ENCODE measurements around the gene ZNF598. TPM values are rescaled to one million over a fixed set of nuclear protein-coding genes. Genes with fewer than 3 reads are reported as not detected.
"Not testable (repeated sequence)": the region's sequence is repeated elsewhere in the genome, so short reads cannot be mapped to it uniquely, and the experiment has no call there.

ZNF598 gene
- polyA plus RNA-seq, 1 donor from 2014 or later = 22.1 TPM

DNA sequence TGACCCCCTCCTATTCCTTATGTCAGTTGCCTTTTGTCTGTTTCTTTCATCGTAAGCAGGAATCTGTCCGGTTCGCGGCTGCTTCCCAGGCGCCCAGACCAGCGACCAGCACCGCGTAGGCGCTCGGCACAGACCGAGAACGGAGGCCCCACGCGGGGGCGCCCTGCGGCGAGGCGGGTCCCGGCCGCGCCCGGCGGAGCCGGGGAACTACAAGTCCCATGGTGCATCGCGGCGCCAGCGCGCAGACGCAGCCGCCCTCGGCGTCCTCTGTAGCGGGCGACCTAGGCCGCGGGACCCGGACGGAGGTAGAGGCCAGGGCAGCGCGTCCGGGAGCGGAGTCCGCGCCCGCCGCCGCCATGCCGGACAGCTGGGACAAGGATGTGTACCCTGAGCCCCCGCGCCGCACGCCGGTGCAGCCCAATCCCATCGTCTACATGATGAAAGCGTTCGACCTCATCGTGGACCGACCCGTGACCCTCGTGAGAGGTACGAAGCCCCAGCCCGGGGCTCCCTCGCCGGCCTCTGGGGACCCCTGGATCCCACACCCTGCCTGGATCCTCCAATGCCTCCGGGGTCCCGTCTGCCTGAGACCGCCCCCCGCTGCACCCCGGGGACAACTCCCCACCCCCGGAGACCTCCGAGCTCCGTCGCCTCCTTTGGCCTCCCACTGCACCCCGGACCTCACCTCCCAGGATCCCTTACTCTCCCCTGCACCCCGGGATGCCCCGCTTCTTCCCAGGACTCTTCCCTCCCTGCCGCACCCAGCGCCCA, 50.2 kb downstream of the ZNF598 start, which contains the start of gene NDUFB10:
Gene NDUFB10 (plus strand): TSS at position 270 of the 771 bp plus-strand sequence. CDS start 87 bp downstream, at position 357.
- TF ChIP-seq, protein P1, sequence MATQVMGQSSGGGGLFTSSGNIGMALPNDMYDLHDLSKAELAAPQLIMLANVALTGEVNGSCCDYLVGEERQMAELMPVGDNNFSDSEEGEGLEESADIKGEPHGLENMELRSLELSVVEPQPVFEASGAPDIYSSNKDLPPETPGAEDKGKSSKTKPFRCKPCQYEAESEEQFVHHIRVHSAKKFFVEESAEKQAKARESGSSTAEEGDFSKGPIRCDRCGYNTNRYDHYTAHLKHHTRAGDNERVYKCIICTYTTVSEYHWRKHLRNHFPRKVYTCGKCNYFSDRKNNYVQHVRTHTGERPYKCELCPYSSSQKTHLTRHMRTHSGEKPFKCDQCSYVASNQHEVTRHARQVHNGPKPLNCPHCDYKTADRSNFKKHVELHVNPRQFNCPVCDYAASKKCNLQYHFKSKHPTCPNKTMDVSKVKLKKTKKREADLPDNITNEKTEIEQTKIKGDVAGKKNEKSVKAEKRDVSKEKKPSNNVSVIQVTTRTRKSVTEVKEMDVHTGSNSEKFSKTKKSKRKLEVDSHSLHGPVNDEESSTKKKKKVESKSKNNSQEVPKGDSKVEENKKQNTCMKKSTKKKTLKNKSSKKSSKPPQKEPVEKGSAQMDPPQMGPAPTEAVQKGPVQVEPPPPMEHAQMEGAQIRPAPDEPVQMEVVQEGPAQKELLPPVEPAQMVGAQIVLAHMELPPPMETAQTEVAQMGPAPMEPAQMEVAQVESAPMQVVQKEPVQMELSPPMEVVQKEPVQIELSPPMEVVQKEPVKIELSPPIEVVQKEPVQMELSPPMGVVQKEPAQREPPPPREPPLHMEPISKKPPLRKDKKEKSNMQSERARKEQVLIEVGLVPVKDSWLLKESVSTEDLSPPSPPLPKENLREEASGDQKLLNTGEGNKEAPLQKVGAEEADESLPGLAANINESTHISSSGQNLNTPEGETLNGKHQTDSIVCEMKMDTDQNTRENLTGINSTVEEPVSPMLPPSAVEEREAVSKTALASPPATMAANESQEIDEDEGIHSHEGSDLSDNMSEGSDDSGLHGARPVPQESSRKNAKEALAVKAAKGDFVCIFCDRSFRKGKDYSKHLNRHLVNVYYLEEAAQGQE (IDR thresholded peaks at IDR 0.05; ENCODE audit: borderline replicate concordance) = peak; percentile 57
- TF ChIP-seq RAD21 (conservative IDR thresholded peaks at IDR 0.05) (peak; percentile 49), TAF1 (IDR thresholded peaks at IDR 0.05; ENCODE audit: low read depth) (no peak), EP300 (conservative IDR thresholded peaks at IDR 0.05; ENCODE audit: poor library complexity, severe bottlenecking) (peak; percentile 27), MXI1 (conservative IDR thresholded peaks at IDR 0.05; ENCODE audit: poor library complexity, severe bottlenecking) (peak; percentile 73), EZH2 (IDR thresholded peaks at IDR 0.05; ENCODE audit: borderline replicate concordance, insufficient read depth, low read length, poor library complexity, severe bottlenecking) (no peak), POLR2AphosphoS5 (IDR thresholded peaks at IDR 0.05) (peak; percentile 87), SMC3 (conservative IDR thresholded peaks at IDR 0.05; ENCODE audit: poor library complexity) (peak; percentile 72)
- TF ChIP-seq, protein P2, sequence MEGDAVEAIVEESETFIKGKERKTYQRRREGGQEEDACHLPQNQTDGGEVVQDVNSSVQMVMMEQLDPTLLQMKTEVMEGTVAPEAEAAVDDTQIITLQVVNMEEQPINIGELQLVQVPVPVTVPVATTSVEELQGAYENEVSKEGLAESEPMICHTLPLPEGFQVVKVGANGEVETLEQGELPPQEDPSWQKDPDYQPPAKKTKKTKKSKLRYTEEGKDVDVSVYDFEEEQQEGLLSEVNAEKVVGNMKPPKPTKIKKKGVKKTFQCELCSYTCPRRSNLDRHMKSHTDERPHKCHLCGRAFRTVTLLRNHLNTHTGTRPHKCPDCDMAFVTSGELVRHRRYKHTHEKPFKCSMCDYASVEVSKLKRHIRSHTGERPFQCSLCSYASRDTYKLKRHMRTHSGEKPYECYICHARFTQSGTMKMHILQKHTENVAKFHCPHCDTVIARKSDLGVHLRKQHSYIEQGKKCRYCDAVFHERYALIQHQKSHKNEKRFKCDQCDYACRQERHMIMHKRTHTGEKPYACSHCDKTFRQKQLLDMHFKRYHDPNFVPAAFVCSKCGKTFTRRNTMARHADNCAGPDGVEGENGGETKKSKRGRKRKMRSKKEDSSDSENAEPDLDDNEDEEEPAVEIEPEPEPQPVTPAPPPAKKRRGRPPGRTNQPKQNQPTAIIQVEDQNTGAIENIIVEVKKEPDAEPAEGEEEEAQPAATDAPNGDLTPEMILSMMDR (IDR thresholded peaks at IDR 0.05; ENCODE audit: poor library complexity, severe bottlenecking) = peak; percentile 86
- peak within 1 kb of the TSS; percentile 80 for H2AFZ ChIP-seq (ENCODE audit: low read depth, low read length)
- H3F3A ChIP-seq (ENCODE audit: insufficient read depth, low read length, poor library complexity, severe bottlenecking) = no peaks in the 10 kb centered on the region
- H3K27ac ChIP-seq (ENCODE audit: low read length) = peak within 1 kb of the TSS; percentile 67
- H3K79me2 ChIP-seq (replicated peaks; ENCODE audit: insufficient read depth, low read length) = peaks cover 13% of the 10 kb centered on the region
- no peaks in the 10 kb centered on the region for H3K36me3 ChIP-seq (ENCODE audit: insufficient read depth, low read length)
- no peaks in the 10 kb centered on the region for H3K9me2 ChIP-seq (ENCODE audit: insufficient read depth, low read length)
- H3K27me3 ChIP-seq (ENCODE audit: insufficient read depth, low read depth, low read length) = no peaks in the 10 kb centered on the region
- H4K20me1 ChIP-seq (ENCODE audit: insufficient read depth) = no peaks in the 10 kb centered on the region
- peak within 1 kb of the TSS; percentile 65 for H3K4me2 ChIP-seq (ENCODE audit: low read length)
- peak within 1 kb of the TSS; percentile 96 for H3K9ac ChIP-seq (ENCODE audit: low read length)
- H3K4me3 ChIP-seq (ENCODE audit: low read length) = peak within 1 kb of the TSS; percentile 97
- H3K9me3 ChIP-seq (ENCODE audit: low read length) = no peaks in the 10 kb centered on the region

DNA sequence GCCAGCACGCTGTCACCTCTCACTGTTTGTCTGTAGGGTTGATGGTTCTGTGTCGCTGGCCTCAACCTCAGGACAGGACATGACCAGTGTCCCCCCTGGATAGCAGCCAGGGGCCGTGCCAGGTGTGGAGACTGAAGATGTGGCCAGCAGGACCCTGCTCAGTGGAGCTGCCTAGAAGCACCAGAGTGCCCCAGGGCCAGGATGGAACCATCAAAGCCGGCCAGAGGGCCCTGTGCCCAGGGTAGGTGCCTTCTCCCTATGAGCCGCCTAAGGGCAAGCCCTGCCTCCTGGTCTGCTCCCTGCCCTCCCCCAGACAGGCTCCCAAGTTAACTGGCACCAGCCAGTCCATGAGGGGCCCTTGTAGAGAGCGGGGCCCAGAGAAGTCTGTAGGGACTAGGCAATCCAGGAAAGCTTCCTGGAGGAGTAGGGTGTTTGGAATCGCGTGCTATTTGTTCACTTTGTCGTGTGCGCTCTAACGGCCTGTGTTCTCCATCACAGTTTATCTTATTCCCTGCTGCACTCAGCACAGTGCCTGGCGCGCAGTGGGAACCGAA, 50.8 kb downstream of the ZNF598 start:
- no peak overlapping the region for H3K27ac ChIP-seq (ENCODE audit: low read length)

DNA sequence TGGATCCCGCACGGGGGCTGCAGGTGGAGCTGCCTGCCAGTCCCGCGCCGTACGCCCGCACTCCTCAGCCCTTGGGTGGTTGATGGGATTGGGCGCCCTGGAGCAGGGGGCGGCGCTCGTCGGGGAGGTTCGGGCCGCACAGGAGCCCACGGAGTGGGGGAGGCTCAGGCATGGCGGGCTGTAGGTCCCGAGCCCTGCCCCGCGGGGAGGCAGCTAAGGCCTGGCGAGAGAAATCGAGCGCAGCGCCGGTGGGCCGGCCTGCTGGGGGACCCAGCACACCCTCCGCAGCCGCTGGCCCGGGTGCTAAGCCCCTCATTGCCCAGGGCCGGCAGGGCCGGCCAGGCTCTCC, 51.5 kb downstream of the ZNF598 start:
- H3K4me2 ChIP-seq (ENCODE audit: low read length); H4K20me1 ChIP-seq (ENCODE audit: insufficient read depth); H3K27ac ChIP-seq (ENCODE audit: low read length); H3K4me3 ChIP-seq (ENCODE audit: low read length); H3K9me2 ChIP-seq (ENCODE audit: insufficient read depth, low read length); H3K79me2 ChIP-seq (replicated peaks; ENCODE audit: insufficient read depth, low read length); H2AFZ ChIP-seq (ENCODE audit: low read depth, low read length); H3K9me3 ChIP-seq (ENCODE audit: low read length); H3K36me3 ChIP-seq (ENCODE audit: insufficient read depth, low read length); H3K9ac ChIP-seq (ENCODE audit: low read length); H3F3A ChIP-seq (ENCODE audit: insufficient read depth, low read length, poor library complexity, severe bottlenecking); H3K27me3 ChIP-seq (ENCODE audit: insufficient read depth, low read depth, low read length): not testable (repeated sequence)

More for the DNA sequence above, 50.8 kb downstream of the ZNF598 start:
- Histone ChIP-seq H4K20me1 (ENCODE audit: insufficient read depth) (no peaks in the 10 kb centered on the region), H3F3A (ENCODE audit: insufficient read depth, low read length, poor library complexity, severe bottlenecking) (no peaks in the 10 kb centered on the region), H2AFZ (ENCODE audit: low read depth, low read length) (peak overlapping the region; percentile 47), H3K4me2 (ENCODE audit: low read length) (no peak overlapping the region), H3K9me3 (ENCODE audit: low read length) (no peaks in the 10 kb centered on the region), H3K27me3 (ENCODE audit: insufficient read depth, low read depth, low read length) (no peaks in the 10 kb centered on the region), H3K9me2 (ENCODE audit: insufficient read depth, low read length) (no peaks in the 10 kb centered on the region), H3K4me3 (ENCODE audit: low read length) (peak overlapping the region; percentile 97), H3K36me3 (ENCODE audit: insufficient read depth, low read length) (no peaks in the 10 kb centered on the region), H3K79me2 (replicated peaks; ENCODE audit: insufficient read depth, low read length) (peaks cover 12% of the 10 kb centered on the region), H3K9ac (ENCODE audit: low read length) (peak overlapping the region; percentile 96)
- TF ChIP-seq, protein P1 (IDR thresholded peaks at IDR 0.05; ENCODE audit: borderline replicate concordance) = no peak
- no peak for TF ChIP-seq POLR2AphosphoS5 (IDR thresholded peaks at IDR 0.05)
- TF ChIP-seq EZH2 (IDR thresholded peaks at IDR 0.05; ENCODE audit: borderline replicate concordance, insufficient read depth, low read length, poor library complexity, severe bottlenecking) = no peak
- no peak for TF ChIP-seq SMC3 (conservative IDR thresholded peaks at IDR 0.05; ENCODE audit: poor library complexity)
